Natural killer cell (primary cell): ENCODE data around the gene CCDC74A. TPM values are rescaled to one million over a fixed set of nuclear protein-coding genes. Genes with fewer than 3 reads are reported as not detected.
"Not testable (repeated sequence)": the region's sequence is repeated elsewhere in the genome, so short reads cannot be mapped to it uniquely, and the experiment has no call there.

Experiments used
- ATAC-seq, 3 donors: fragments of 150-1000 bp in 2 of 3; fragments of 200-7000 bp in 1 of 3; cut with Tn5 transposase; 1 replicate in 1 of 3; 2 replicates in 2 of 3; pipeline ENCODE4 v1.10.0; 2021; ENCODE audit warnings: mild to moderate bottlenecking in 2 of 3, moderate library complexity in 2 of 3
- DNase-seq, 2 donors: peaks; one replicate each; pipeline versions ENCODE4 v3.0.0 to v3.0.0-alpha.2; 2013 to 2021; ENCODE audit warnings: mixed read lengths in 1 of 2
- H3K27ac ChIP-seq: one replicate; pipeline ENCODE4 v1.5.1; 2013; ENCODE audit warnings: mild to moderate bottlenecking, low read length
- H3K27me3 ChIP-seq: one replicate; pipeline ENCODE4 v1.6.1; 2013; ENCODE audit warnings: low read length; ENCODE audit not compliant: control insufficient read depth, insufficient read depth
- H3K36me3 ChIP-seq: one replicate; pipeline ENCODE4 v1.6.1; 2013; ENCODE audit warnings: low read length; ENCODE audit not compliant: control insufficient read depth, insufficient read depth
- H3K4me1 ChIP-seq: one replicate; pipeline ENCODE4 v1.6.1; 2013; ENCODE audit warnings: low read length; ENCODE audit not compliant: control insufficient read depth, insufficient read depth
- H3K4me3 ChIP-seq: one replicate; pipeline ENCODE4 v1.5.1; 2013; ENCODE audit warnings: low read length
- H3K9me3 ChIP-seq: one replicate; pipeline ENCODE4 v1.6.1; 2013; ENCODE audit warnings: low read length; ENCODE audit not compliant: control insufficient read depth, insufficient read depth
- H3K27ac Mint-ChIP-seq, 2 donors: one replicate each; pipeline ENCODE4 v1.8.0; 2022; ENCODE audit warnings: mild to moderate bottlenecking in 2 of 2, mixed read lengths in 2 of 2, moderate library complexity in 1 of 2
- H3K27me3 Mint-ChIP-seq, 2 donors: one replicate each; pipeline ENCODE4 v1.8.0; 2022; ENCODE audit warnings: low read depth in 2 of 2, mixed read lengths in 2 of 2
- H3K36me3 Mint-ChIP-seq: one replicate; pipeline ENCODE4 v1.8.0; 2022; ENCODE audit warnings: mixed read lengths
- H3K4me1 Mint-ChIP-seq, 2 donors: one replicate each; pipeline ENCODE4 v1.8.0; 2022; ENCODE audit warnings: mixed read lengths in 2 of 2
- H3K4me3 Mint-ChIP-seq: one replicate; pipeline ENCODE4 v1.8.0; 2022; ENCODE audit warnings: mild to moderate bottlenecking, moderate library complexity, mixed read lengths
- H3K9me3 Mint-ChIP-seq, 2 donors: one replicate each; pipeline ENCODE4 v1.8.0; 2022; ENCODE audit warnings: mixed read lengths in 2 of 2
- CTCF ChIP-seq: fragments of 200-600 bp; IDR thresholded peaks from one replicate; pipeline ENCODE4 v1.8.0; 2022; ENCODE audit warnings: antibody characterized with exemption
- WGBS: methylation state at CpG from one replicate; pipeline ENCODE4 v1.1.7; 2013; ENCODE audit warnings: missing lambda C conversion rate; ENCODE audit not compliant: insufficient coverage; 5-methylcytosine and 5-hydroxymethylcytosine counted together
- intact Hi-C: fragments of 100-400 bp; cut with micrococcal nuclease; formaldehyde crosslinking; loops from one replicate; pipeline ENCODE4 v1.14.2; 2022
- total RNA-seq, 4 donors: library from RNA; stranded (reverse); fragments of 120-200 nt in 1 of 4; gene quantifications; one replicate each; pipeline versions ENCODE4 v1.2.3 to v1.2.4, GENCODE V29; 2013 to 2022

Gene CCDC74A
- total RNA-seq, 3 donors from 2014 or later (not counting 1 experiment from before 2014, with no cell fraction given): 0.95 to 1.5 (median 1.4) TPM

GRCh38 chr2:131532723-131533608 lies 5.3 kb downstream of the CCDC74A start:
- H3K27ac ChIP-seq, H3K4me3 ChIP-seq, H3K4me3 Mint-ChIP-seq, H3K27ac Mint-ChIP-seq, H3K27me3 Mint-ChIP-seq, H3K27me3 ChIP-seq, DNase-seq, H3K36me3 Mint-ChIP-seq, intact Hi-C loops, H3K9me3 ChIP-seq, H3K36me3 ChIP-seq, ATAC-seq, H3K9me3 Mint-ChIP-seq: not testable (repeated sequence)
- 97% methylated on average over 19 of the region's 23 CpGs for WGBS
- peaks cover 7 to 18% of the 10 kb centered on the region in 2 donors for H3K4me1 Mint-ChIP-seq
- H3K4me1 ChIP-seq: peaks cover 20% of the 10 kb centered on the region

- DNase-seq, H3K4me3 ChIP-seq, ATAC-seq, H3K9me3 ChIP-seq, H3K27ac ChIP-seq, H3K4me3 Mint-ChIP-seq, H3K27ac Mint-ChIP-seq, H3K36me3 Mint-ChIP-seq, intact Hi-C loops, H3K9me3 Mint-ChIP-seq, H3K27me3 Mint-ChIP-seq, H3K27me3 ChIP-seq, H3K36me3 ChIP-seq: not testable (repeated sequence)
- peaks cover 12% of the 10 kb centered on the region for H3K4me1 ChIP-seq
- H3K4me1 Mint-ChIP-seq: peaks cover 7 to 13% of the 10 kb centered on the region in 2 donors
- 91% methylated on average over 15 of the region's 17 CpGs for WGBS
Observed at GRCh38 chr2:131533609-131534316, 6.1 kb downstream of the CCDC74A start.

GRCh38 chr2:131534317-131534672 lies 6.6 kb downstream of the CCDC74A start:
- H3K27ac ChIP-seq, H3K4me3 Mint-ChIP-seq, H3K27me3 Mint-ChIP-seq, H3K36me3 ChIP-seq, H3K4me1 ChIP-seq, H3K9me3 Mint-ChIP-seq, H3K27ac Mint-ChIP-seq, intact Hi-C loops, H3K9me3 ChIP-seq, H3K4me3 ChIP-seq, H3K36me3 Mint-ChIP-seq, DNase-seq, H3K27me3 ChIP-seq, ATAC-seq, H3K4me1 Mint-ChIP-seq: not testable (repeated sequence)
- 90% methylated on average over 2 of the region's 13 CpGs for WGBS

- DNase-seq, H3K36me3 ChIP-seq, H3K9me3 Mint-ChIP-seq, H3K4me1 ChIP-seq, H3K27ac ChIP-seq, H3K9me3 ChIP-seq, H3K36me3 Mint-ChIP-seq, H3K4me3 Mint-ChIP-seq, H3K27me3 Mint-ChIP-seq, H3K4me1 Mint-ChIP-seq, ATAC-seq, H3K4me3 ChIP-seq, H3K27ac Mint-ChIP-seq, H3K27me3 ChIP-seq, intact Hi-C loops: not testable (repeated sequence)
- 94% methylated on average over 11 of the region's 11 CpGs for WGBS
Observed at GRCh38 chr2:131534965-131535364, 7.3 kb downstream of the CCDC74A start.

GRCh38 chr2:131535526-131535925 lies 7.8 kb downstream of the CCDC74A start:
- no peak for DNase-seq
- H3K27me3 ChIP-seq: no peaks in the 10 kb centered on the region

GRCh38 chr2:131535951-131536826 lies 8.5 kb downstream of the CCDC74A start:
- H3K4me1 ChIP-seq, H3K36me3 Mint-ChIP-seq, ATAC-seq, H3K27me3 Mint-ChIP-seq, intact Hi-C loops, DNase-seq, H3K27ac ChIP-seq, H3K9me3 ChIP-seq, H3K27ac Mint-ChIP-seq, H3K4me1 Mint-ChIP-seq, H3K36me3 ChIP-seq, H3K4me3 Mint-ChIP-seq, H3K9me3 Mint-ChIP-seq, H3K4me3 ChIP-seq, H3K27me3 ChIP-seq: not testable (repeated sequence)
- 90% methylated on average over 20 of the region's 21 CpGs for WGBS

More at GRCh38 chr2:131535526-131535925, 7.8 kb downstream of the CCDC74A start:
- no peaks in the 10 kb centered on the region for H3K36me3 ChIP-seq
- H3K9me3 ChIP-seq: no peaks in the 10 kb centered on the region
- H3K36me3 Mint-ChIP-seq: no peaks in the 10 kb centered on the region
- H3K27ac Mint-ChIP-seq: no peak overlapping the region
- H3K4me1 Mint-ChIP-seq: no peaks in the 10 kb centered on the region
- no peak overlapping the region for H3K4me3 ChIP-seq
- no peak for ATAC-seq
- intact Hi-C loops: no loop called here
- H3K27ac ChIP-seq: no peak overlapping the region
- H3K9me3 Mint-ChIP-seq: no peaks in the 10 kb centered on the region
- H3K27me3 Mint-ChIP-seq: peaks cover 0 to 3% of the 10 kb centered on the region in 2 donors
- no peak for TF ChIP-seq CTCF
- H3K4me1 ChIP-seq: no peaks in the 10 kb centered on the region
- no peak overlapping the region for H3K4me3 Mint-ChIP-seq
- 73% methylated on average over 4 of the region's 4 CpGs for WGBS
